Mammary epithelial cell (primary cell): ENCODE data around the gene LIME1.

ENCODE experiments used
- EZH2 ChIP-seq: IDR thresholded peaks from 2 replicates; pipeline ENCODE4 v1.6.1; 2012; ENCODE audit warnings: low read length, inconsistent platforms, borderline replicate concordance
- TF ChIP-seq, protein P1 (sequence below), 2 donors: IDR thresholded peaks in 1 of 2; conservative IDR thresholded peaks in 1 of 2; 2 replicates each; pipeline ENCODE4 v1.5.1; 2011 to 2012; ENCODE audit warnings: inconsistent platforms in 2 of 2, low read length in 2 of 2, mild to moderate bottlenecking in 2 of 2, control low read depth in 1 of 2, low read depth in 1 of 2; ENCODE audit not compliant: insufficient read depth in 1 of 2; ENCODE audit errors: extremely low read depth in 1 of 2

DNA sequence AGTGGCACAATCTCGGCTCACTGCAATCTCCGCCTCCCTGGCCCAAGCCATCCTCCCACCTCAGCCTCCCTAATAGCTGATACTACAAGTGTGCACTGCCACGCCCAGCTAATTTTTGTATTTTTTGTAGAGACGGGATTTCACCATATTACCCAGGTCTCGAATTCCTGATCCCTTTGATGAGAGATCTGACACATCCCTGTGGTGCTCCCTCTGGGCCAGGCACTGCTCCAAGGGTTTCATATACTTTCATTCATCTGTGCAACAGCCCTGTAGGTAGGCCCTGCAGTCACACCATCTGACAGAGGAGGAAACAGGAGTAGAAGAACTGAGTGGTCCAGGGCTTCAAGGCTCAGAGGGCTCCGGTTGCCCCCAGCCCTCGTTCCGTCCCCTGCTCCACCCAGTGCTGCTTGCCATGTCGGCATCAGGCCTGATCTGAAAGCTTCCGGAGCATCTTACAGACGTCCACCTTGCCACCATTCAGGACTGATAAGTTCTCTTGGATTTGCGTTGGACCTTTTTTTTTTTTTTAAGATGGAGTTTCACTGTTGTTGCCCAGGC is 25.3 kb upstream of the LIME1 start:
- TF ChIP-seq, protein P1, sequence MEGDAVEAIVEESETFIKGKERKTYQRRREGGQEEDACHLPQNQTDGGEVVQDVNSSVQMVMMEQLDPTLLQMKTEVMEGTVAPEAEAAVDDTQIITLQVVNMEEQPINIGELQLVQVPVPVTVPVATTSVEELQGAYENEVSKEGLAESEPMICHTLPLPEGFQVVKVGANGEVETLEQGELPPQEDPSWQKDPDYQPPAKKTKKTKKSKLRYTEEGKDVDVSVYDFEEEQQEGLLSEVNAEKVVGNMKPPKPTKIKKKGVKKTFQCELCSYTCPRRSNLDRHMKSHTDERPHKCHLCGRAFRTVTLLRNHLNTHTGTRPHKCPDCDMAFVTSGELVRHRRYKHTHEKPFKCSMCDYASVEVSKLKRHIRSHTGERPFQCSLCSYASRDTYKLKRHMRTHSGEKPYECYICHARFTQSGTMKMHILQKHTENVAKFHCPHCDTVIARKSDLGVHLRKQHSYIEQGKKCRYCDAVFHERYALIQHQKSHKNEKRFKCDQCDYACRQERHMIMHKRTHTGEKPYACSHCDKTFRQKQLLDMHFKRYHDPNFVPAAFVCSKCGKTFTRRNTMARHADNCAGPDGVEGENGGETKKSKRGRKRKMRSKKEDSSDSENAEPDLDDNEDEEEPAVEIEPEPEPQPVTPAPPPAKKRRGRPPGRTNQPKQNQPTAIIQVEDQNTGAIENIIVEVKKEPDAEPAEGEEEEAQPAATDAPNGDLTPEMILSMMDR (conservative IDR thresholded peaks at IDR 0.05 in 1 of 2, IDR thresholded peaks at IDR 0.05 in 1 of 2; ENCODE audit: extremely low read depth in 1 of 2, insufficient read depth in 1 of 2, low read depth in 1 of 2, low read length in 2 of 2): no peak
- TF ChIP-seq EZH2: no peak
